Stimulated activated CD4-positive, alpha-beta T cell treated with anti-CD3 and anti-CD28 coated beads, Interleukin-4, amount 100 ng/mL, for 24 hours (primary cell): ENCODE measurements around the gene PARP6.

Source experiments
- DNase-seq: peaks from one replicate; pipeline ENCODE4 v3.0.0-alpha.2; 2020

Gene PARP6

GRCh38 chr15:72198356-72199204 lies 73.8 kb downstream of the PARP6 start:
- no peak for DNase-seq

- peak; percentile 32 for DNase-seq
Observed at GRCh38 chr15:72197460-72198355, 74.6 kb downstream of the PARP6 start, which contains the start of gene GRAMD2A. Gene GRAMD2A, minus strand, starts transcription at chr15:72197787.

GRCh38 chr15:72197041-72197459 lies 75.3 kb downstream of the PARP6 start:
- DNase-seq = no peak

- DNase-seq = no peak
Observed at GRCh38 chr15:72196409-72197040, 75.8 kb downstream of the PARP6 start.

- no peak for DNase-seq
Observed at GRCh38 chr15:72195101-72195511, 77.2 kb downstream of the PARP6 start.

GRCh38 chr15:72193836-72194396 lies 78.4 kb downstream of the PARP6 start:
- no peak for DNase-seq

- no peak for DNase-seq
Observed at GRCh38 chr15:72192416-72192815, 79.9 kb downstream of the PARP6 start.
